Activated CD4-positive, alpha-beta T cell treated with anti-CD3 and anti-CD28 coated beads, Interleukin-2, amount 50 U/mL, for 48 hours (primary cell): ENCODE results near the gene KIAA0408.
"Not testable (repeated sequence)": the region's sequence is repeated elsewhere in the genome, so short reads cannot be mapped to it uniquely, and the experiment has no call there.

Experiments used
- DNase-seq, 2 experiments: peaks; one replicate each; pipeline ENCODE4 v3.0.0-alpha.2; 2020

The KIAA0408 gene

DNA sequence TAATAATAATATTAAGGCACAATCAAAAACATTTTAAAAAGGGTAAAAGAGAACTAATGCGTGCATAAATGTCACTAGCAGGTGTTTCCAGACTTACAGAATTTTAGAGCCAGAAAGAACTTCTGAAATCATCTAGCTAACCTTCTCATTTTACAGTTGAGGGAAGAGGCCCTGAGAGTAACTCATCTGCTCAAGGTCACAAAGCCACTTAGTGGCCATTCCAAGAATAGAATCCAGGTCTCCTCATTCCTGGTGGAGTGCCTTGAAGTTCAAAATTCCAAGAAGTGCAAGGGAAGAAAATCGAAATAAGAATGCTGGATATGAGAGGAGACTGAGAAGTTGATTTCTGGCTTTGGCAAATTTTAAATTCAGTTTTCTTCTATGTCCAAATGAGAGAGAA lies 3.2 kb upstream of the KIAA0408 start:
- DNase-seq = no peak

DNA sequence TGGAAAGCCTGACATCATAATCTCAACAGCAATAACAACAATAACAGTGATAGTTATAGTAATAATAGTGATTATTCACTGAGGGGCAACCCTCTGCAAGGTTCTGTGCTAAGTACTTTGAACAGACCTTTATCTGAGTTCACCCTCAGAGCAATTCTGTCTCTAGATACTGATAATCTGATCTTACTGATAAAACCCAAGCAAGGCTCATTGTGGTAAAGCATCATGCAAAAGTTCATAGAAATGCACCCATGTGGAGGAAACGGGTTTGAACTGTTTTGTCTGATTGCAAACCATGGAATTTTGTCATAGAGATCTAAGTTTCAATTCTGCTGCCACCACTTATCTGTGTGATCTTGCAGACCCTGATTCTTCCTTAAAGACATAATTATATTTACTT lies 1.3 kb upstream of the KIAA0408 start:
- DNase-seq = no peak

GRCh38 chr6:127458817-127459216 lies 372 bp downstream of the KIAA0408 start:
- no peak for DNase-seq

DNA sequence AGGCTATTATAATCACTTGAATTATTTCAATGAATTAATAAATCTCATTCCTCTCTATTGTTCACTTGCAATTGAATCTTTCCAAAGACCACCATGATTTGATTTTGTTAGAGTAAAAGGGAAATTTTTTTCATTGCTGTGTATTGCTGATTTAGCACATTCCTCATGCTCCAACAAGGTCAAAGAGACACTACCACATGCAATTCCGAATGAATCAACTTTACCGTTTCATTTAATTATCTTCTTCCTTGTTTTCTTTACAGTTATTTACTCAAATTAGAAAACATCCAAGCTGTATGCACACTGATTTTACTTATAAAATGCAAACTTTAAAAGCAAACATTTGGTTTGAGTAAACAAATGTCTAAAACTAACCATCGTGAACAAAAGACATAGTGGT lies 967 bp downstream of the KIAA0408 start:
- DNase-seq = no peak

GRCh38 chr6:127457456-127458064 lies 1.6 kb downstream of the KIAA0408 start:
- no peak for DNase-seq

DNA sequence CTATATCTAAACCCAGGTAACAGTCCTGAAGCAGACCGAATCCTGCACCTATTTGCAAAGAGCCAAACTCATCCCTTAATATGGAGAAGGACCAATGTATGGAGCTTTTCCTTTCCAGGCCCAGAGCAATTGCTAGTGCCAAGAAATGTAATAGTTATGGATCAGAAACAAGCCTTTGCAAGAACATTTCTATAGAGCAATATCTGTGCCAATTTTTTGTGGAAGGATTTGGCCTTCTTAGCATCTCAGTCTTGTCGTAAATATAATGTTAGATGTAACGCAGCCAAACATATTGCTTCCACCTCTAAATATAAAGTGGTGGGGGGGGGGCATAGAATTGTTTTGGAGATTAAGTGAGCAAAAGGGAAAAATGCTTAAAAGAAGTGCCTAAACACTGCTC lies 2.7 kb downstream of the KIAA0408 start:
- DNase-seq = no peak

GRCh38 chr6:127453845-127454619 lies 5.2 kb downstream of the KIAA0408 start:
- no peak for DNase-seq

GRCh38 chr6:127452803-127453202 lies 6.4 kb downstream of the KIAA0408 start:
- no peak for DNase-seq

DNA sequence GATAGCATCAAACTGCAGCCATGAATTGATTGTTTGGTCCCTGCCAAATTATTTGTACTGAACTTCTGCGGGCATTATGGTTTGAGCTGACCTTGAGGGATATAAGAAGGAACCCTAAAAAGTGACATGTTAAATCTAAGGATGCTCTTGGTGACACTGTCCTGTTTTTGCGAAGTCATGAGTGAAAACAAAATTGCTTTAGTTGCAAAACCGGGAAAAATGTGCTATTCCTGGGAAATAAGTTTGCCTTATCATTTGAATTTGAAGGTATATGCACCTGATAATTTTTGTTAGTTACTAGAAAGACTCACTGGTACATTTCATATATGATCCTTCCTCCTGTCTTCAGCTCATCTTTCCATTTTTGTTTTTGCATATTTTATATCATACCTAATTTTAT lies 7.8 kb downstream of the KIAA0408 start:
- no peak for DNase-seq

- no peak for DNase-seq
Observed at GRCh38 chr6:127447780-127448179, 11.4 kb downstream of the KIAA0408 start.

GRCh38 chr6:127446356-127446755 lies 12.8 kb downstream of the KIAA0408 start:
- no peak for DNase-seq

DNA sequence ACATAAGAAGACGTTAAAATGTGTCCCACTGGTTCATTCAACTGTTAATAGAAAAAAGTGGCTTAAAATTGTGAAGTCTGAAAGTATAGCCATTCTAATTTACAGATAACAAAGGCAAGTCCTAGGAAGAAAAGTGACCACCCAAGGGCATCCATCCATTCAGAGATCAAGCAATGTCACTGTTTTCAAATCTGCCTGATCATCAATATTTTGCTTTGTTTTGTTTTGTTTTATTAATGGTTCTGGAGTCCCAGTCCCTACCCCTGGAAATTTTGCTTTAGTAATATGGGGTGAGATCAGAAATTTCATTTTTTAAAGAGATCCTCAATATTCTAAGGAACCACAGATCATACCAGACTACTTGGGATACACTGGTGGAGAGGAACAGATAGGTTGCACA lies 17.3 kb downstream of the KIAA0408 start:
- no peak for DNase-seq

DNA sequence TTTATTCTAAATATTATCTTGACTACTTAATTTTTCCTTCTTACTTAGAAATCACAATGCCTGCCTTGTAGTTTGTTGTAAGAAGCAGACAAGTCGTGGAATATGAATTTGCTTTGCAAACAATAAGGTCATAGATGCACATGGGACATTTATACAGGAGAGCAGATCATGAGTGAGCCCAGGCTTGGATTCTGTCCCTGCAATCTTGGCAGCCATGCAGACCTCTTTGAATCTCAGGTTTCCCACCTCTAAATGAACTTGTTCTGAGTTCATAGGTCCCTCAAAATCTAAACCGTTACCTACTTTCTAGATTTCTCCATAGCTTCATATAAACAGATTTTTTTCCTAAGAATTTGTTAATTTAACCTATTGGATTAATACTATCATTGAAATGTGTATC lies 19.5 kb downstream of the KIAA0408 start:
- no peak for DNase-seq

GRCh38 chr6:127436578-127437110 lies 22.5 kb downstream of the KIAA0408 start:
- DNase-seq = no peak

- no peak for DNase-seq
Observed at GRCh38 chr6:127435626-127436220, 23.5 kb downstream of the KIAA0408 start.

- no peak for DNase-seq
Observed at GRCh38 chr6:127434651-127435050, 24.5 kb downstream of the KIAA0408 start.

- DNase-seq = not testable (repeated sequence)
Observed at GRCh38 chr6:127428562-127428961, 30.6 kb downstream of the KIAA0408 start.

DNA sequence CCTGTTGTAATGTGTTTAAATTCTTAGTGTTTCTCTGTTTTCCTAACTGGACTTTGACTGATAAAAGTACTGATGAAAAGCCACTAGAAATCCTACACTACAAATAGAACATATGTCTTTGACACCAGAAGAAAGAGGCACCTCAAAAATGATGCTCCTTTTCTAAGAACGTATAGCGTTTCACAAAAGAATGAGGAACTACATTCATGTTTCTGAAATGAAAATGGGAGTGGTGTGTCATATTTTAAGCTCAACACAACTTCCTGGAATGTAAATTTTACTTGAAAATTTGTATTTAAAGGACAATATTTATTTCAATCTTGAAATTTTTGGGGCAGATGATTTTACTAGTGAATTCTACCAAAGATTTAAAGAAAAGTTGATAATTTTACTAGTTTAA lies 35.3 kb downstream of the KIAA0408 start:
- no peak for DNase-seq

DNA sequence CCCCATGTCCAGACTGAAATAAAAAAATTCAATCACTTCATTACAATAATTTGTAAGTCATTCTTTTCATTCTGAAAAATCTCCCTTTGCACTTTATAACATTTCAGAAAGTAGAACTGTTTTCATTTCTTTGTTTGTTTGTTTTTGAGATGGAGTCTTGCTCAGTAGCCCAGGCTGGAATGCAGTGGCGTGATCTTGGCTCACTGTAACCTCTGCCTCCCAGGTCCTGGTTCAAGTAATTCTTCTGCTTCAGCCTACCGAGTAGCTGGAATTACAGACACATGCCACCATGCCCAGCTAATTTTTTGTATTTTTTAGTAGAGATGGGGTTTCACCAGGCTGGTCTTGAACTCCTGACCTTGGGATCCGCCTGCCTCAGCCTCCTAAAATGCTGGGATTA lies 38.0 kb downstream of the KIAA0408 start:
- DNase-seq = not testable (repeated sequence)

DNA sequence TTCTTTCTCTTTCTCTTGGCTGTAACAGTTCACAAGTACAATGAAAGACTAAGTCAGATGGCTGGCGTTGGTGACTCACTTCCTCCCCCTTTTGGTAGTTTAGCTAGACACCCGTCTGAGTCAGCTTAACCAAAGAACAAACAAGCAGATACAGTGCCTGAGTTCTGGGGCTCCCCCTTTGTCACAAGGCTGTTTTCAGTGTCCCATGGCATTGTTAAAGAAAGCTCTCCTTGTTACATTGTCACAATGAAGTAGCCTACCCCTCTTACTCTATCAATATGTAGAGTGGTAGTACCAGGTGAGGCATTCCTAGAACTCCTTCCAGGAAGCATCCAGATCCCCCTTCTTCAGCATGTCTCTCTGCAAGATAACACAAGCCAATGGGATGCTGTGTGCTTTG lies 38.6 kb downstream of the KIAA0408 start:
- peak; percentile 75 to 79 for DNase-seq

DNA sequence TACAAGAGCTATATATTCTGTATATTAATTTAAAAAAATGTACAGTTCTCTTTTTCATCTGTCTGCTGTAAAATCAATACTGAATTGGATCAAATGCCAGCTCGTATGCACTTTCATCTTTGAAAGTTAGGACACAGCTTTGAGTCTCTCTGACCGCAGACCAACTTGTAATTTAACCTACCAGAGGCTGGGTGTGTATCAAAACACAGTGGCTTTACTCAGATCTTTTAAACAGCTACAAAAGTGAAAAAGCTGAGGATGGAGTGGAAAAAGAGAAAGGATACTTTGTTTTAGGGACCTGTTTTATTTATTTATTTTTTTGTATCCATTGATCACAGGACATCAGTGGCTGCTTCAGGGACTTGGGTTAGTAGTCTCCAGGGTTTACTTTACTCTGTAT lies 44.1 kb downstream of the KIAA0408 start:
- no peak for DNase-seq

GRCh38 chr6:127413123-127413522 lies 46.1 kb downstream of the KIAA0408 start:
- not testable (repeated sequence) for DNase-seq

GRCh38 chr6:127412016-127412415 lies 47.2 kb downstream of the KIAA0408 start:
- not testable (repeated sequence) for DNase-seq
